Glomerular endothelial cell (primary cell): ENCODE measurements around the gene RGS2. TPM values are rescaled to one million over a fixed set of nuclear protein-coding genes. Genes with fewer than 3 reads are reported as not detected.
A peak's percentile ranks its signal among the peaks of the same experiment; 100 is the strongest.

Source experiments
- DNase-seq: peaks from one replicate; pipeline ENCODE4 v3.0.0-alpha.2; 2011; ENCODE audit warnings: low read depth, low spot score; ENCODE audit errors: extremely low read depth
- total RNA-seq: library from RNA; depleted of rRNA; stranded (reverse); fragments of >200 nt; gene quantifications from 2 replicates; pipeline ENCODE4 v1.2.3, GENCODE V29; 2015

Gene RGS2
- total RNA-seq, 1 donor from 2014 or later, result 7.3 TPM

DNA sequence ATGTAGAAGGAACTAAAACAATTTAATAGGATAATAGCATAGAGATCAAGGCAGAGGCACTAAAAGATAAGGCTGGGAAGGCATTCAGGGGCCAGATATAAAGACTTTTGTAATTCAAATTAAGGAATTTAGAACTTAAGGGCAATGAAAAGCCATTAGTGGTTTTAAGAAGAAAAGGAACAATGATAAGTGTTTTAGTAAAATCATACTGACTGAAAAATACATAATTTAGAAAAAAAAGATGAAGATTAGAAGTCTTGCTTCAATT is 14.1 kb upstream of the RGS2 start:
- DNase-seq, result no peak

DNA sequence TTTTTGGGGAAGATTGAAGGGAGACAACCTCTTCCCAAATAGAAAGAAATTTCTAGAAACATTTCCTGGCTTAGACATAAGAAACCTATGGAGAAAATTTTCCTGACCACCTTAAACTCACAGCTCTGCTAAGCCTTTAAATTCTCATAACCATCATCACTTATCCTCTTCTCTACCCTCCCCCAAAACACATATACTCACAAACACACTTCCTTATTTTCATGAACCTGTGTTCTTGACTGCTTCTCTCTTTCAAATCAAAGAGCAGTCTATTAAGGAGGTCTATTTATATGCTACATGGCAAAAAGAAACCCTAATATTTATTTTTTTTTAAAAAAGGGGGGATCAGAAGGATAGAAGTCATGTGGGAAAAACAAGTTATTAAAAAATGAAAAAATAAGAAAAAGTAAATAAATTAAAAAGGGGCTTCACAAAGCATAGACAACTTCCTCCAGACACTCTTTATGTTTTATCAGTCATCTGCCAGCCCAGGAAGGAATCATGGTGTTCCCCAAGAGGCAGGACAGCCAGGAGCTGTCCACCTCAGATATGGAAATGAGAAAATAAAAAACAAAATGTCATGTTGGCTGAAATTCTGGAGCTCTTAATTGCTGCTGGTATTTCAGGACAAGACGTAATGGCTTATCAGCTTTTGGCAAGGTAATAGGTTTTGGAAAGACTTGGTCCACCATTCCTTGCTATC is 12.8 kb upstream of the RGS2 start:
- DNase-seq, result no peak

DNA sequence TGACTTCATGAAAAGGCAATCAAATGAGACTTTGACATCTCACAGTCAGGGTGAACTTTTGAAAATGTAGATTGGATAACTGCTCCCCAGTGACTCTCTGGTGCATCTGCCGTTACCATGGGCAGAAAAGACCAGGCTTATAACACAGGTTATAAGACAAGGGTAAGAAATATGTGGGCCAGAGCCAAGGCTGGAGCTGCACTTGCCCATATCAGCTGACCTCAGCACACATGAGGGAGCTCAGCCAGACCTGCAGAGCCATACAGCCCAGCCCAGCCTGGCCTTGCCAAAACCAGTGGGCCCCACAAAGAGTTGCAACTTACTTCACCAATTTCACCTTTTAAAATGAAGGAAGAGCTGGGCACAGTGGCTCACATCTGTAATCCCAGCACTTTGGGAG is 11.7 kb upstream of the RGS2 start:
- DNase-seq, result no peak

DNA sequence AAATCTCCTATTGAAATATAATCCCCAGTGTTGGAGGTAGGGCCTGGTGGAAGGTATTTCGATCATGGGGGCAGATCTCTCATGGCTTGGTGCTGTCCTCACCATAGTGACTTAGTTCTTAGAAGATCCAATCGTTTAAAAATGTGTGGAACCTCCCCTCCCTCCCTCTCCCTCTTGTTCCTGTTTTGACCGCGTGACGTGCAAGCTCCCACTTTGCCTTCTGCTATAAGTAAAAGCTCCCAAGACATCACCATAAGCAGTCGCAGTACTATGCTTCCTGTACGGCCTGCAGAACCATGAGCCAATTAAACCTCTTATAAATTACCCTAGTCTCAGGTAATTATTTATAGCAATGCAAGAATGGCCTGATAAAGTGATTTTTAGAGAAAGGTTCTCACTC is 10.9 kb upstream of the RGS2 start:
- DNase-seq, result no peak

DNA sequence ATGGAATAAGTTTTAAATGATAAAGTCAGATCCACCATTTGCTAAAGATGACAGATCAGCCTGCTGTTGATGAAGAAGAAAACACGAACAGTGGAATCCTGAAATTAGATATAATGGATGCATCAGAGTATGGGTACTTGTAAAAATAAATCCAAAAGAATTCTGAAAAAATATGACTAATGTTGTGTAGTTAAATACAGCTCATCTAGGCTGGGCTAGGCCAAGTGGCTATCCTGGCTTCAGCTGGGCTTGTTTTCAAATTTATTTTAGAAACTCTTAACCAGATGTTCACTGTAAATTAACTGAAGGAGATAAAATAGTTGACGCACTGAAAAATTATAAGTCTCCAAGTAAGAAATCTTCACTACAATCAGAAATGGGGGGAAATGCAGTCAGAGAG is 7.4 kb upstream of the RGS2 start:
- no peak for DNase-seq

DNA sequence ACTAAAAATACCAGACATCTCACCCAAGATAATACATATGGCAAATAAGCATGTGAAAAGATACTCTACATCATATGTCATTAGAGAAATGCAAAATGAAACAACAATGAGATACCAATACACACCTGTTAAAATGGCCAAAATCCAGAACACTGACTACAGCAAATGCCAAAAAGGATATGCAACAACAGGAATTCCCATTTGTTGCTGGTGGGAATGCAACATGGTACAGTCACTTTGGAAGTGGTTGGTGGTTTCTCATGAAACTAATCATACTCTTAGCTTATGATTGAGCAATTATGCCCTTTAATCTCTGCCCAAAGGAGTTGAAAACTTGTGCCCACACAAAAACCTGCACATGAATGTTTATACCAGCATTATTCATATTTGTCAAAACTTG is 6.4 kb upstream of the RGS2 start:
- no peak for DNase-seq

DNA sequence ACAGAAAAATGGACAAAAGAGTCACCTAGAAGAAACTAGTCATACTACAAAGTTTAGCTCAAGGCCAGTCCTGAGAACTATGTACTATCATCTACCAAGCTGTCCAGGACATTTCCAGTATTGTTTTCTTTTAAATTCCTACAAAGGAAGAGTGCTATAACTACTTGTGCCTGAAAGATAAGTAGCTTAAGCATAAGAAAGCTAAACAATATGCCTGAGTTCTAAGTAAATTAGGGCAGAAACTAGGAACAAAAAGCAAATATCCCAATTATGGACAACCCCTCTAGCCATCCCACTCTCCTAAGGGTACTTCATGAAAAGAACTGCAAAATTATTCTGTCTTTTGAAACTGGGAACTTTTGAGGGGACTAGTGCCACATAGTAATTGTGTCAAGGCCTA is 5.3 kb upstream of the RGS2 start:
- DNase-seq, result no peak

DNA sequence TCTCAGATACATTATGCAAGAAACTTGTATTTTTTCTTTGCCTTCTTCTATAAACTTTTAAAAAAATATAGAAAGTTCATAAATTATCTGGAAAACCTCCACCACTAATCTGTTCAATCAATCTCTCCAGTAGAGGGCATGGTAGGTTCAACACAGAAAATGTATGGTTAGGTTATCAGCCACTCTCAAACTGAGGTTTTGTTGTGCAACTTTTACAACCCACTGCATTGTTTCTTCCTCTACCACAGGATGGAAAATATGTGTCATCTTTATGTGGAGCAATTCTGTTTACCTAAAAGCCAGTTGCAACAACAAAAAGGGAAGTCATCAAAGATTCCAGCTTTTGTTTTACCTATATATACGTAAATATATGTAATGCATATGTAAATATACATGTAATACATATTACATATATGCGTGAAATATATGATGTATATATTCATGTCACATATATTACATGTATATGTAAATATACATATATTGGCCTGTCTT is 3.0 kb upstream of the RGS2 start:
- peak; percentile 89 for DNase-seq

DNA sequence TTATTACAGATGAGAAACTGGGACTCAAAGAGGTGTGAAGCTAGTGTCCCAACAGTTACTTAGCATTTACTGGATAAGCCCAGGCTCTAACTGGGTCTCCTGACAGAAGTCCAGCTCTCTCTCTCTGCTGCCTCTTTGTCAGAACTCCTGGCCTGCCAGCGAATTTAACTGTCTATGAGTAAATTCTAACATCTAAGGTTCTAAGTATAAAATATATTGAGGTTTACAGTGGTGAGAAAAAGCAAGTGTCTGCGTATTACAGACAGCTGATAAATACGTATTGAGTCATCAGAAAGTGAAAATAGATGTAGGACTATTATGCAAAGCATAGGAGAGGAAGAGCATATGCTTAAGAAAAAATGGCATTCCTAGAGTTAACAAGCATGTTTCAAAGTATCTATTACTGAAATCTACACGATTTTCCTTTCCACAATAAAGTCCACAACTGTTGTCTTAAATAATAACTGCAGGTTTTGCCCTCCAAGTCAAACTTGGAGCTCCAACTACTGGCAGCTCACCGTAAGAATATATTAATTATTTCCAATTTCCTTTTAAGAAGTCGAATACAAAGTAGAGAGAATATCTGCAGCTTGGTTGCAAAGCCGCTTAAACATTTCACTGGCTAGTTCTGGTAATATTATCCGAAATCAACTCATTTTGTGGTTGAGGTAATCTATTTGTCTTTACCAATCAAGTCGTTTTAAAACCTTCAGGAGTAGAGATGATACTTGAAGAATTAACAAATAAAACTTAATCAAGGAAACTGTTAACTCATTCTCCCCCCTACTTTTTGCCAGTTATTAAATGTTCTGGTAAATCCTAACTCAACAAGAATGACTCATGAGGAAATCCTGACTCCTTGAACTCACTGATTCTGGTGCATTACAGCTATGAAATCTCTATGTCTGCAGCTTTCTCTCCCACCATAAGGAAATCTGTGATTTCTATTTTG is 1.4 kb upstream of the RGS2 start:
- peak; percentile 81 for DNase-seq

DNA sequence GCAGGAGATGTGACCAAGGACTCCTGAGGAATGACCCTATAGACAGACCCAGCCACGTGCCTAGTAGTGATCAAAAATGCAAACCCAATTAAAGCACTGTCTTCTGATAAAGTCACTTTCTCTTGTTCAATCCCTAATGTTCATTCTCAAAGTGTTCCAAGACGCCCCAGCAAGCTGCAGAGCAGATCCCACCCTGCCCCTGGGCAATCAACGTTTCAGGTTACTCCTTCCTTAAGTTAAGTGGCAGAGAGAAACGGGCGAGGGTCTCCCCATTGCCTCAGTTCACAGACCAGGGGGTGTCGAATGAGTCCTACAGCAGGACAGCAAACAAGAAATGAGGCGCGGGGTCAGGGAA is 699 bp upstream of the RGS2 start:
- DNase-seq, result no peak

DNA sequence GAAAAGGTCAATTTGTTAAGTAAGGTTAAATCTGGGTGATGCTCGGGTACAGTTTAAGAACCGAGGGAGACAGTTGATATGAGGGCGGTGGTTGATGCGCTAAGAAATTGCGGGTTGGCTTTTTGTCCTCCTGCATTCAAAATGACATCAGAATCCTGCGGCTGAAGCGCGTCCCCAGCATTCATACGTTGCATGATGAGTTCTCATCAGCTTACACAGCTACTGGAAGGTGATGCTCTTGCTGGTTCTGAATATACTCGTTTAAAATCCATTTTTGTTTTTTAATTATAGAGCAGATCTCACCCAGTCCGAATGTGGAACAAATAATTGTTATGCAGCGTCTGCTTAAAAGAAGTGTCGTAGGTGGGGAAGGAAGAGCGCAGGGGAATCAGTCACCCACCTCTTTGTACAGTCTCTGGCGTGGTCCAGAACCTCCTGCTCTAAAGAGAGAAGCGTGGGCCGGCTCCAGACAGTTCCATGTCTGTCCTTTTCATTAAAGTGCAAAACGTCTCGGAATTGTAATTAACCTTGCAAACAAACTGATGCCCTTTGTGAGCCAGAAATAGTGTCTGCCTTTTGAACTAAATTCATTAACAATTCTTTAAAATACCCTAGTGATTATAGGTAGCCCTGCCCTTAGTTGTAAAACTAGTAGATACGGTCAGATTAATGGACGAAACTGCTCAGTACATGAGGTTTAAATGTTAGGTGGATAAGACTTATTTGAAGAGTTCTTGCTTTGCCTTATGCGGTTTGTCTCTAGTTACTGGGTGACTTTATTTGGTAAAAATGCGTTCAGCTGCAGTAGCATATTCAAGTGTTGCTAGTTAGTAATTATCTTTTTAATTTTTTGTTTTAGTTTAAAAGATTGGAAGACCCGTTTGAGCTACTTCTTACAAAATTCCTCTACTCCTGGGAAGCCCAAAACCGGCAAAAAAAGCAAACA is 741 bp downstream of the RGS2 start:
- no peak for DNase-seq

DNA sequence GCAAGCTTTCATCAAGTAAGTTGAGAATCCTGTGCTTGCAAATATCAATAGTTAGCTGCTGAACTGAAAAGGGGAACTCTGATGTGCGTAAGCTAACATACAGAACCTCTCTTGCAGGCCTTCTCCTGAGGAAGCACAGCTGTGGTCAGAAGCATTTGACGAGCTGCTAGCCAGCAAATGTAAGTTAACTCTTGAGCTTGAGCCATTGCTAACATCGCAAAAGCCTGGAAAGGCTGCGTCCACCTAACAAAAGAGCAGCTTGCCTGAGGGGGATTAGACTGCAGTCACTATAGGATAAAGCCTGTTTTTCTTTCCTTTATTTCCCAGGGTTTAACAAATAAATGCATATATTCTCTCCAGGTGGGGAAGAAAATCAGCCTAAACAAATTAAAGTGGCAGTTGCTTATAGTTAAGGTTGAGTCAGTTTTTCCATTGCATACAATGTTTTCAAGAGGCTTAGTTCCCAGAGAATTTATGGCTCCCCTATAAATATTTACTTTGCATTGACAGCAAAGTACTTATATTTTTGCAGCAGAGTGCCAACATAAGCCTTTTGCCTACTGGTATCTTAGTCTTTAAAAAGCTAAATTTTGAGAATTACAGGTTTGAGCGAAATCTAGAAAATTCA is 1.5 kb downstream of the RGS2 start:
- no peak for DNase-seq

DNA sequence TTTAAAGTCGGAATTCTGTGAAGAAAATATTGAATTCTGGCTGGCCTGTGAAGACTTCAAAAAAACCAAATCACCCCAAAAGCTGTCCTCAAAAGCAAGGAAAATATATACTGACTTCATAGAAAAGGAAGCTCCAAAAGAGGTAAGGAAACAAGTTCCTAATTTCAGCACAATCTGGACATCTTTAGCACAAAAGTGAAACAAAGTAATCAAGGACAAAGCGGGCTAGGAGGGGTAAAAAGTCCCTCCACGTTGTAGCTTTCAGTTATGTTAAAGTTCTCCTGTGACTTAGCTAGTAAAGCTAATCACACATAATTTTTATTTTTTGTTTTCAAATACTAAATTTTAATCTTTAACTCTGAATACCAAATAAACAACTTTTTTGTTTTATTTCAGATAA is 2.2 kb downstream of the RGS2 start:
- no peak for DNase-seq

DNA sequence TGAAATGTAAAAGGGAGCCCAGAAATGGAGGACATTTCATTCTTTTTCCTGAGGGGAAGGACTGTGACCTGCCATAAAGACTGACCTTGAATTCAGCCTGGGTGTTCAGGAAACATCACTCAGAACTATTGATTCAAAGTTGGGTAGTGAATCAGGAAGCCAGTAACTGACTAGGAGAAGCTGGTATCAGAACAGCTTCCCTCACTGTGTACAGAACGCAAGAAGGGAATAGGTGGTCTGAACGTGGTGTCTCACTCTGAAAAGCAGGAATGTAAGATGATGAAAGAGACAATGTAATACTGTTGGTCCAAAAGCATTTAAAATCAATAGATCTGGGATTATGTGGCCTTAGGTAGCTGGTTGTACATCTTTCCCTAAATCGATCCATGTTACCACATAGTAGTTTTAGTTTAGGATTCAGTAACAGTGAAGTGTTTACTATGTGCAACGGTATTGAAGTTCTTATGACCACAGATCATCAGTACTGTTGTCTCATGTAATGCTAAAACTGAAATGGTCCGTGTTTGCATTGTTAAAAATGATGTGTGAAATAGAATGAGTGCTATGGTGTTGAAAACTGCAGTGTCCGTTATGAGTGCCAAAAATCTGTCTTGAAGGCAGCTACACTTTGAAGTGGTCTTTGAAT is 2.9 kb downstream of the RGS2 start:
- no peak for DNase-seq

DNA sequence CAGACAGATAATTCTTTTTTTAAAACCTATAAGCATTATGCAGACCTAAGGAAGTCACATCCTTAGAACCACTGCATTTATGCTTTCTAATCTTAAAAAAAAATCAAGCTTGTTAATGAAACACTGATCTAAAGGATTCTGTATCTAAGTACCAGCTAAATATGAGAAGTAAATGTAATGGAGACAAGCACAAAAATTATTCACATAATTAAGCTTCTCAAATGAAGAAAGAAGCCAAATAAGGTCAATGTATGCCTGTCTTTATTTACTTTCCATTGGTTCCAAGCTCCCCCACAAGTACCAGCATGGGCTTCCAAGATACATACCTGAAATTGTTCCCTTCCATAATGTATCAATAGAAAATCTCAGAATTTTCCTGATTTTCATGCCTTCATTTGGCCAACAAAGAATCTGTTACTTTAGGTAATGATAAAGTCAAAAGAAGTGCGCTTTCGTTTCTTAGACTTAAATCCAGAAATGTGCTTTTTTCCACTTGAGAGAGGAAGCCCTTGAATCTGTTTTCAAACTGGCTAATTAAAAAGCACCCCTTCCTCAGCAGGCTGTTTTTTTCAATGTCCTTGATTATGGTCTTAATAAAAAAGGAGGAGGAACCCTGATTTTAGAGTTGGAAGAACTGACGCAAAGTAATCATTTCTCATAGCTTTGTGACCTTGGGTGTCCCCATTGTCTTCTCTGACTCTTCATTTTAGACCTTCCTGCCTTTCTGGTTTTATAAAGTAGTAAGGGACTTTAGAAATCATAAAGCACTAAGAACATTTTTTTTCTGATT is 3.8 kb downstream of the RGS2 start:
- no peak for DNase-seq

DNA sequence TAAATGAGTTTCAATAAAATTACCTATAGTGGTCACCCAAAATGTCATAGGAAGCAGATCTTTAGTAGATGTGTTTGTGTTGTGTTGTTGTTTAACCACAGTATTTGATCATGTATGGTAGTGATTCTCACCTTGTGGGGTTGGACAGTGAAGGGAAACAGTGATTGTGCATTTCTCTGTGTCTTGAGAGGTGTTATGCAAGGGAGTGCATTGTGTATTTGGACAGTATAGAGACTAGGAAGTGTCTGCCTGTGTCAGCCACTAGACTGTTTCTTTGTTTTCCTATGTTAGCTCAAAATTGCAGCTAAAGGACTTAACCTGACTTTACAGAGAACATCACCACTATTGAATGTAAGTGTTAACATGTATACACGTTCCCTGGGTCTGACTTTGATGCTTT is 6.0 kb downstream of the RGS2 start:
- DNase-seq, result no peak

DNA sequence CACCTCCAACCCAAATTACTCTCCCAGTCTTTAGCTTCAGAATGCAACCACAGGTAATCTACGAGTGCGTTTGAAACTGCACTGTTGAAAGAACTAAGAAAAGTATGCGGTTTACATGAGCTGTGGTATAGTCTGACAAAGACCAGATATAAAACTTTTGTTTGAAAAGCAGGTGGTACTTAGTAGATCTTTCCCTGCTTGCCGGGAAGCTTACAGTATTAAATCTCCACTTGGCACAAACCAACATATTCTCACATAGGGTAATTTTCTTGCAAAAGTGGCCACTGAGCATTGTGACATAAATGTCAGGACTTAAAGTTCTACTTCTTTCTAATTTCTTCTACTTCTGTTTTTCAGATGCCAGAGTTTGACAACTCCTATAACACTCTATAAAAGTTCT is 8.4 kb downstream of the RGS2 start:
- no peak for DNase-seq

DNA sequence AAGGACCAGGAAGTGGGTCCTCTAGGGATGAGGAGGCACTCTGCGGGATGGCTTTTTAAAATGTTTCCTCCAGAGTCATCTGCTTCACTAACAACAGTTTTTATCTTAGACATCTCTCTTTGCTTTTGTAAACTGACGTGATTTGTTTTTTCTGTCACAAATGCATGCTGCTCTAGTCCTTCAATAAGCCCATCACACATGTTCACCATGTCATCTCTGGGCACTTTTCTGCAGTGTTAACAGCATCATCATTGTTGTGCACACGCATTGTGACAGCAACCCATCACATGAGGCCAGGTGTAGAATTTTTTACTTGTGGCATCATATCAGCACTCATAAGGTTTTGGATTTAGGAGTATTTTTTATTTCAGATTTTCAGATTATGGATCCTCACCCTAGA is 12.5 kb downstream of the RGS2 start:
- DNase-seq, result no peak

DNA sequence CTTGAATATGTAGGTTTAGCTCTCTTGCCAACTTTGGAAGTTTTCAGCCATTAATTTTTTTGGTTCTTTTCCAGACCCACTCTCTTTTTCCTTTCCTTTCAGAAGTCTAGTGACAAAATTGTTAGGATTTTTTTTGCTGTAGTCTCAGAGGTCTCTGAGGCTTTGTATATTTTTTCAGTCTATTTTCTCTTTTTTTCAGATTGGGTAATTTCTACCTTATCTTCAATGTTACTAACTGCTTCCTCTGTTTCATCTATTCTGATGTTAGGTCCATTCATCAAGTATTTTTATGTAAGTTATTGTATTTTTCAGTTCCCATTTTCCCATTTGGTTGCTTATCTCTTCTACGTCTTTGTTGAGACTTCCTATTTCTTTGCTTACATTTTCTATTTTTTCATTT is 15.7 kb downstream of the RGS2 start:
- DNase-seq, result no peak
